HepG2 (cell line): Measurements from ENCODE around the gene TNFAIP8L1. TPM values are rescaled to one million over a fixed set of nuclear protein-coding genes. Genes with fewer than 3 reads are reported as not detected.
A peak's percentile ranks its signal among the peaks of the same experiment; 100 is the strongest.

Source experiments
- ATAC-seq: fragments of 200-7000 bp; cut with Tn5 transposase; 3 replicates; pipeline ENCODE4 v1.9.1; 2020; ENCODE audit warnings: mild to moderate bottlenecking, moderate library complexity
- BruUV-seq: library from RNA; stranded (reverse); fragments of 400-500 nt; replicated peaks from 2 replicates; lab custom pipeline; 2021; lab: Mats Ljungman, UMichigan
- CTCF ChIA-PET: fragments of 300-600 bp; formaldehyde crosslinking; extraction: SDS; loops from one replicate; lab custom pipeline; 2021; ENCODE audit warnings: low total read pairs, inconsistent platforms, low intra/inter-chr PET ratio; lab: Yijun Ruan, JAX
- POLR2A ChIA-PET: fragments of 350-600 bp; sonication (Branson Sonifier 250); formaldehyde crosslinking; loops from one replicate; lab custom pipeline; 2020; ENCODE audit warnings: antibody characterized with exemption, inconsistent platforms; lab: Yijun Ruan, JAX
- DNase-seq: peaks from one replicate; pipeline ENCODE4 v3.0.0-alpha.2; 2015; ENCODE audit warnings: low spot score
- FAIRE-seq: peaks from 3 replicates; lab custom pipeline; 2011; peaks lifted over from hg19 to GRCh38; lab: Jason Lieb, UNC
- H2AFZ ChIP-seq: one replicate; pipeline ENCODE4 v1.6.1; 2011; ENCODE audit warnings: low read length, inconsistent platforms
- H3K27ac ChIP-seq: fragments of 300-600 bp; 3 replicates; pipeline ENCODE4 v1.8.0; 2011; ENCODE audit warnings: mixed run types, mild to moderate bottlenecking, mixed read lengths, low read length, inconsistent platforms; ENCODE audit not compliant: insufficient read depth; ENCODE audit errors: extremely low read length
- H3K27me3 ChIP-seq, 2 experiments: fragments of 200-600 bp in 1 of 2; 2 replicates in 1 of 2; 3 replicates in 1 of 2; pipeline versions ENCODE4 v1.6.0 to v1.8.0; 2011; ENCODE audit warnings: low read length in 2 of 2, mild to moderate bottlenecking in 2 of 2, moderate library complexity in 2 of 2, inconsistent platforms in 1 of 2; ENCODE audit not compliant: insufficient read depth in 2 of 2, control insufficient read depth in 1 of 2
- H3K36me3 ChIP-seq, 2 experiments: fragments of 200-600 bp in 1 of 2; replicated peaks in 1 of 2; 2 replicates in 1 of 2; 3 replicates in 1 of 2; pipeline versions ENCODE4 v1.5.1 to v1.8.0; 2011; ENCODE audit warnings: low read length in 2 of 2, inconsistent platforms in 1 of 2; ENCODE audit not compliant: insufficient read depth in 2 of 2, control insufficient read depth in 1 of 2
- H3K4me1 ChIP-seq: 2 replicates; pipeline ENCODE4 v1.5.1; 2012; ENCODE audit warnings: low read length, inconsistent platforms; ENCODE audit not compliant: insufficient read depth
- H3K4me2 ChIP-seq: 2 replicates; pipeline ENCODE4 v1.6.0; 2011; ENCODE audit warnings: low read depth, low read length, inconsistent platforms
- H3K4me3 ChIP-seq, 3 experiments: fragments of 200-600 bp in 1 of 3; sonication (generic), shearing (Covaris generic) in 1 of 3; replicated peaks in 1 of 3; 2 replicates each; pipeline ENCODE4 v1.5.1; 2011 to 2016; ENCODE audit warnings: low read length in 3 of 3, inconsistent platforms in 2 of 3, low read depth in 2 of 3, mild to moderate bottlenecking in 2 of 3, control low read depth in 1 of 3, mixed read lengths in 1 of 3; ENCODE audit not compliant: insufficient read depth in 1 of 3
- H3K79me2 ChIP-seq: one replicate; pipeline ENCODE4 v1.6.1; 2011; ENCODE audit warnings: low read length, inconsistent platforms; ENCODE audit not compliant: insufficient read depth
- H3K9ac ChIP-seq: 2 replicates; pipeline ENCODE4 v1.6.0; 2011; ENCODE audit warnings: mild to moderate bottlenecking, low read depth, low read length, inconsistent platforms; ENCODE audit not compliant: insufficient read depth
- H3K9me3 ChIP-seq: 2 replicates; pipeline ENCODE4 v1.5.1; 2012; ENCODE audit warnings: mild to moderate bottlenecking, low read length
- H4K20me1 ChIP-seq: 2 replicates; pipeline ENCODE4 v1.6.0; 2011; ENCODE audit warnings: inconsistent platforms, mild to moderate bottlenecking, low read length, moderate library complexity; ENCODE audit not compliant: insufficient read depth
- AGO2 ChIP-seq: fragments of 200-400 bp; formaldehyde crosslinking; optimal IDR thresholded peaks from 2 replicates; pipeline ENCODE3; 2017; ENCODE audit warnings: mild to moderate bottlenecking, low read depth, low read length, moderate library complexity
- CSRNP2 ChIP-seq: sonication (generic); formaldehyde crosslinking; conservative IDR thresholded peaks from 2 replicates; pipeline ENCODE4 v1.8.0; 2022; ENCODE audit warnings: low read depth, missing genetic modification reagents
- EED ChIP-seq: sonication (generic); formaldehyde crosslinking; IDR thresholded peaks from 2 replicates; pipeline ENCODE4 v1.5.0; 2020; ENCODE audit warnings: mild to moderate bottlenecking, missing genetic modification reagents
- FOSL1 ChIP-seq: sonication (generic); formaldehyde crosslinking; IDR thresholded peaks from 2 replicates; pipeline ENCODE4 v1.9.0; 2021; ENCODE audit warnings: missing genetic modification reagents, borderline replicate concordance
- MED1 ChIP-seq: sonication (generic); formaldehyde crosslinking; IDR thresholded peaks from 2 replicates; pipeline ENCODE4 v1.4.0; 2020; ENCODE audit warnings: missing genetic modification reagents
- NBN ChIP-seq: fragments of 450-650 bp; conservative IDR thresholded peaks from 2 replicates; pipeline ENCODE4 v1.6.1; 2017
- PAXIP1 ChIP-seq: sonication (generic); formaldehyde crosslinking; conservative IDR thresholded peaks from 2 replicates; pipeline ENCODE4 v1.4.0; 2020; ENCODE audit warnings: mild to moderate bottlenecking, missing genetic modification reagents, moderate library complexity
- SALL1 ChIP-seq: sonication (generic); formaldehyde crosslinking; IDR thresholded peaks from 2 replicates; pipeline ENCODE4 v1.8.0; 2022; ENCODE audit warnings: mild to moderate bottlenecking, missing genetic modification reagents
- SIX4 ChIP-seq: sonication (generic); formaldehyde crosslinking; IDR thresholded peaks from 2 replicates; pipeline ENCODE4 v1.4.0; 2020; ENCODE audit warnings: missing genetic modification reagents
- SP2 ChIP-seq: sonication (generic); formaldehyde crosslinking; IDR thresholded peaks from 2 replicates; pipeline ENCODE4 v1.5.1; 2020; ENCODE audit warnings: mild to moderate bottlenecking, missing genetic modification reagents
- TAF1 ChIP-seq: sonication (generic); formaldehyde crosslinking; IDR thresholded peaks from 2 replicates; pipeline ENCODE4 v1.4.0; 2020; ENCODE audit warnings: missing genetic modification reagents
- WGBS: methylation state at CpG from one replicate; pipeline ENCODE4 v1.1.6; 2017; ENCODE audit warnings: low lambda C conversion rate; 5-methylcytosine and 5-hydroxymethylcytosine counted together
- in situ Hi-C: cut with HindIII; loops from 2 replicates; pipeline ENCODE4 v1.10.0; 2017; ENCODE audit warnings: low pct_unique_long_range_greater_than_20kb; ENCODE audit not compliant: extremely low pct_ligation_motif_present
- intact Hi-C: fragments of 100-400 bp; cut with micrococcal nuclease; formaldehyde crosslinking; loops from one replicate; pipeline ENCODE4 v1.10.0; 2022; ENCODE audit not compliant: unreplicated experiment
- polyA plus RNA-seq, 8 experiments: library from polyadenylated mRNA; depleted of rRNA in 3 of 8; stranded (reverse) in 7 of 8; unstranded in 1 of 8; fragments of >200 nt; fragmentation: Illumina TruSeq in 4 of 8; extraction: Trizol in 4 of 8; gene quantifications; 2 replicates each; pipeline versions ENCODE4 v1.2.1 to v1.2.3, GENCODE V29; 2011 to 2016; ENCODE audit warnings: low read depth in 4 of 8, missing spikeins in 1 of 8, mixed read lengths in 1 of 8; ENCODE audit not compliant: insufficient read depth in 1 of 8
- total RNA-seq, 5 experiments: library from RNA; depleted of rRNA; stranded (reverse); fragments of >200 nt; fragmentation: Illumina TruSeq; extraction: Trizol; gene quantifications; 2 replicates each; pipeline ENCODE4 v1.2.3, GENCODE V29; 2016; ENCODE audit warnings: low read depth in 1 of 5
- TF ChIP-seq, protein P1 (sequence below), 2 experiments: sonication (generic) in 1 of 2; formaldehyde crosslinking in 1 of 2; IDR thresholded peaks; 2 replicates each; pipeline versions ENCODE4 v1.5.1 to v1.6.1; 2011 to 2020; ENCODE audit warnings: borderline replicate concordance in 1 of 2, low read depth in 1 of 2, low read length in 1 of 2, mild to moderate bottlenecking in 1 of 2, missing genetic modification reagents in 1 of 2, moderate library complexity in 1 of 2
- TF ChIP-seq, protein P2 (sequence below): sonication (generic); formaldehyde crosslinking; IDR thresholded peaks from 2 replicates; pipeline ENCODE4 v1.4.0; 2020; ENCODE audit warnings: missing genetic modification reagents

Gene TNFAIP8L1
- total and polyA plus RNA-seq, 2 of the 13 experiments (the other 11 are each of a cell fraction or from before 2014, with no cell fraction given): 13.4 to 21.4 TPM

- TF ChIP-seq, protein P1, sequence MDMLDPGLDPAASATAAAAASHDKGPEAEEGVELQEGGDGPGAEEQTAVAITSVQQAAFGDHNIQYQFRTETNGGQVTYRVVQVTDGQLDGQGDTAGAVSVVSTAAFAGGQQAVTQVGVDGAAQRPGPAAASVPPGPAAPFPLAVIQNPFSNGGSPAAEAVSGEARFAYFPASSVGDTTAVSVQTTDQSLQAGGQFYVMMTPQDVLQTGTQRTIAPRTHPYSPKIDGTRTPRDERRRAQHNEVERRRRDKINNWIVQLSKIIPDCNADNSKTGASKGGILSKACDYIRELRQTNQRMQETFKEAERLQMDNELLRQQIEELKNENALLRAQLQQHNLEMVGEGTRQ (IDR thresholded peaks at IDR 0.05; ENCODE audit: low read depth, low read length): no peak
- TF ChIP-seq, protein P1 (CRISPR knock-in tag; IDR thresholded peaks at IDR 0.05; ENCODE audit: borderline replicate concordance): no peak
- TF ChIP-seq EED (CRISPR knock-in tag): 0 out of 2 replicates have a peak, but pooled peaks have one; percentile 37
- TF ChIP-seq AGO2: peak; percentile 16
- no peak for TF ChIP-seq FOSL1 (CRISPR knock-in tag)
These were observed 47.4 kb downstream of the TNFAIP8L1 start (continued) for GRCh38 chr19:4686700-4687099.

GRCh38 chr19:4687396-4687795 lies 48.1 kb downstream of the TNFAIP8L1 start:
- Histone ChIP-seq H4K20me1 (no peaks in the 10 kb centered on the region), H3K79me2 (no peaks in the 10 kb centered on the region), H3K27ac (no peak overlapping the region), H3K4me2 (no peak overlapping the region; the same call in 1 of the 2 replicates), H3K27me3 (no peaks in the 10 kb centered on the region; a peak in 1 of 5 replicates), H3K4me1 (peaks cover 15% of the 10 kb centered on the region), H3K9ac (no peak overlapping the region), H3K9me3 (no peaks in the 10 kb centered on the region), H3K4me3 (no peak overlapping the region), H3K36me3 (peaks cover 14 to 41% of the 10 kb centered on the region in 2 experiments; a peak in 4 of 5 replicates), H2AFZ (no peak overlapping the region)
- in situ Hi-C loops (no loop called here), intact Hi-C loops (no loop called here)
- peak; percentile 41 for ATAC-seq
- BruUV-seq: no TSS peak
- DNase-seq: no peak
- POLR2A ChIA-PET: no interaction called here
- CTCF ChIA-PET: no interaction called here
- FAIRE-seq: no peak
- 81% methylated on average over 5 of the region's 11 CpGs for WGBS
- TF ChIP-seq MED1 (0 out of 2 replicates have a peak, but pooled peaks have one; percentile 18), SP2 (CRISPR knock-in tag) (no peak), NBN (no peak), SIX4 (CRISPR knock-in tag) (peak; percentile 37; the same call in 1 of the 2 replicates), TAF1 (CRISPR knock-in tag) (no peak), SALL1 (CRISPR knock-in tag) (peak; percentile 8; the same call in 1 of the 2 replicates), PAXIP1 (CRISPR knock-in tag) (peak; percentile 70), CSRNP2 (CRISPR knock-in tag) (no peak)
- TF ChIP-seq, protein P2, sequence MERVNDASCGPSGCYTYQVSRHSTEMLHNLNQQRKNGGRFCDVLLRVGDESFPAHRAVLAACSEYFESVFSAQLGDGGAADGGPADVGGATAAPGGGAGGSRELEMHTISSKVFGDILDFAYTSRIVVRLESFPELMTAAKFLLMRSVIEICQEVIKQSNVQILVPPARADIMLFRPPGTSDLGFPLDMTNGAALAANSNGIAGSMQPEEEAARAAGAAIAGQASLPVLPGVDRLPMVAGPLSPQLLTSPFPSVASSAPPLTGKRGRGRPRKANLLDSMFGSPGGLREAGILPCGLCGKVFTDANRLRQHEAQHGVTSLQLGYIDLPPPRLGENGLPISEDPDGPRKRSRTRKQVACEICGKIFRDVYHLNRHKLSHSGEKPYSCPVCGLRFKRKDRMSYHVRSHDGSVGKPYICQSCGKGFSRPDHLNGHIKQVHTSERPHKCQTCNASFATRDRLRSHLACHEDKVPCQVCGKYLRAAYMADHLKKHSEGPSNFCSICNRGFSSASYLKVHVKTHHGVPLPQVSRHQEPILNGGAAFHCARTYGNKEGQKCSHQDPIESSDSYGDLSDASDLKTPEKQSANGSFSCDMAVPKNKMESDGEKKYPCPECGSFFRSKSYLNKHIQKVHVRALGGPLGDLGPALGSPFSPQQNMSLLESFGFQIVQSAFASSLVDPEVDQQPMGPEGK: peak; percentile 31; the same call in 1 of the 2 replicates
